ENCODE results near the gene ATG2A.
A peak's percentile ranks its signal among the peaks of the same experiment; 100 is the strongest.

ATG2A gene

GRCh38 chr11:64916775-64917662, at the start of gene ATG2A:
TSS of gene ATG2A (minus strand) at chr11:64917209. CDS start at chr11:64917135, 74 bp downstream.
- TF ChIP-seq CTCF (IDR thresholded peaks at IDR 0.05; ENCODE audit: insufficient read depth, missing control alignments) = no peak
- peak; percentile 38 for FAIRE-seq
- DNase-seq (ENCODE audit: insufficient read length, low spot score) = peak; percentile 96

- no peak for TF ChIP-seq CTCF (IDR thresholded peaks at IDR 0.05; ENCODE audit: insufficient read depth, missing control alignments)
- DNase-seq (ENCODE audit: insufficient read length, low spot score) (no peak), FAIRE-seq (no peak)
Measured at GRCh38 chr11:64963072-64963631, 46.1 kb upstream of the ATG2A start.

- TF ChIP-seq CTCF (IDR thresholded peaks at IDR 0.05; ENCODE audit: insufficient read depth, missing control alignments) = no peak
Measured at GRCh38 chr11:64960719-64961118, 43.7 kb upstream of the ATG2A start.

GRCh38 chr11:64959498-64959897, 42.5 kb upstream of the ATG2A start:
- FAIRE-seq = no peak

More at GRCh38 chr11:64960719-64961118, 43.7 kb upstream of the ATG2A start:
- DNase-seq (ENCODE audit: insufficient read length, low spot score) (no peak), FAIRE-seq (no peak)

GRCh38 chr11:64954201-64954600, 37.2 kb upstream of the ATG2A start:
- TF ChIP-seq CTCF (IDR thresholded peaks at IDR 0.05; ENCODE audit: insufficient read depth, missing control alignments) = no peak
- FAIRE-seq (no peak), DNase-seq (ENCODE audit: insufficient read length, low spot score) (no peak)

More at GRCh38 chr11:64959498-64959897, 42.5 kb upstream of the ATG2A start:
- no peak for TF ChIP-seq CTCF (IDR thresholded peaks at IDR 0.05; ENCODE audit: insufficient read depth, missing control alignments)
- no peak for DNase-seq (ENCODE audit: insufficient read length, low spot score)

GRCh38 chr11:64951529-64951928, 34.5 kb upstream of the ATG2A start:
- no peak for TF ChIP-seq CTCF (IDR thresholded peaks at IDR 0.05; ENCODE audit: insufficient read depth, missing control alignments)
- no peak for FAIRE-seq
- DNase-seq (ENCODE audit: insufficient read length, low spot score) = no peak
